Measurements from ENCODE around the gene ARGLU1. TPM values are rescaled to one million over a fixed set of nuclear protein-coding genes. Genes with fewer than 3 reads are reported as not detected.

ARGLU1 gene
- total and polyA plus RNA-seq, 2 experiments from 2014 or later: 108 to 166 TPM

GRCh38 chr13:106505295-106505694 lies 62.6 kb downstream of the ARGLU1 start:
- H3K27me3 ChIP-seq (ENCODE audit: insufficient read depth): no peaks in the 10 kb centered on the region
- no peak overlapping the region for H3K27ac ChIP-seq (ENCODE audit: low read depth)
- no peak overlapping the region for H3K4me3 ChIP-seq
- H3K79me2 ChIP-seq (replicated peaks; ENCODE audit: insufficient read depth): peaks cover 59% of the 10 kb centered on the region
- no peaks in the 10 kb centered on the region for H3K9me3 Mint-ChIP-seq
- H4K20me1 ChIP-seq (replicated peaks; ENCODE audit: insufficient read depth): no peaks in the 10 kb centered on the region
- H3F3A ChIP-seq (replicated peaks; ENCODE audit: low read depth): no peaks in the 10 kb centered on the region
- DNase-seq (ENCODE audit: low spot score) (no peak), ATAC-seq (no peak)
- no peak overlapping the region for H3K4me3 Mint-ChIP-seq
- peaks cover 4% of the 10 kb centered on the region; the same call in 2 of the 3 replicates for H3K36me3 Mint-ChIP-seq (ENCODE audit: low read depth)
- peaks cover 20% of the 10 kb centered on the region for H3K4me1 ChIP-seq (ENCODE audit: insufficient read depth)
- H3K27me3 Mint-ChIP-seq (ENCODE audit: insufficient read depth, low read depth, poor library complexity): no peaks in the 10 kb centered on the region
- H3K4me1 Mint-ChIP-seq: peaks cover 19% of the 10 kb centered on the region
- TF ChIP-seq EZH2 (IDR thresholded peaks at IDR 0.05; ENCODE audit: low read depth, unreplicated experiment) (no peak), JUNB (IDR thresholded peaks at IDR 0.05; ENCODE audit: unreplicated experiment) (no peak), CREB1 (CRISPR knock-in tag; IDR thresholded peaks at IDR 0.05; ENCODE audit: low read depth) (no peak), ZNF114 (CRISPR knock-in tag; IDR thresholded peaks at IDR 0.05) (no peak), NANOG (IDR thresholded peaks at IDR 0.05; ENCODE audit: borderline replicate concordance) (no peak), POLR2AphosphoS5 (IDR thresholded peaks at IDR 0.05; ENCODE audit: low read depth) (no peak), ETS1 (IDR thresholded peaks at IDR 0.05) (no peak), STAT1 (IDR thresholded peaks at IDR 0.05; ENCODE audit: unreplicated experiment) (no peak), CTCF (conservative IDR thresholded peaks at IDR 0.05; ENCODE audit: low read depth in 2 of 2) (no peak), ZNF331 (CRISPR knock-in tag; IDR thresholded peaks at IDR 0.05; ENCODE audit: low read depth) (no peak), REST (IDR thresholded peaks at IDR 0.05; ENCODE audit: unreplicated experiment) (no peak), ZNF462 (CRISPR knock-in tag; IDR thresholded peaks at IDR 0.05) (no peak), EZH2phosphoT487 (IDR thresholded peaks at IDR 0.05; ENCODE audit: unreplicated experiment) (no peak)
- H3K36me3 ChIP-seq (ENCODE audit: insufficient read depth): no peaks in the 10 kb centered on the region
- H3K4me2 ChIP-seq: no peak overlapping the region
- H3K27ac Mint-ChIP-seq: no peak overlapping the region
- H3K9me2 ChIP-seq (ENCODE audit: insufficient read depth): no peaks in the 10 kb centered on the region
- no peak overlapping the region for H2AFZ ChIP-seq

Measured in GM23338 (cell line).